Thyroid gland (tissue), 4 donors: ENCODE data around the gene VASH1. TPM values are rescaled to one million over a fixed set of nuclear protein-coding genes. Genes with fewer than 3 reads are reported as not detected.
"Not testable (repeated sequence)": the region's sequence is repeated elsewhere in the genome, so short reads cannot be mapped to it uniquely, and the experiment has no call there.

Source experiments
- DNase-seq, 2 donors: peaks; one replicate each; pipeline ENCODE4 v3.0.0-alpha.2; 2019
- H3K27ac ChIP-seq, 3 donors: fragments of 200-600 bp; sonication (generic); 1 replicate in 2 of 3; 2 replicates in 1 of 3; pipeline ENCODE4 v1.5.1; 2016 to 2019; ENCODE audit warnings: mild to moderate bottlenecking in 1 of 3, moderate library complexity in 1 of 3
- H3K27me3 ChIP-seq: fragments of 200-600 bp; sonication (generic); one replicate; pipeline ENCODE4 v1.5.1; 2019
- H3K36me3 ChIP-seq, 2 donors: fragments of 200-600 bp; sonication (generic); one replicate each; pipeline ENCODE4 v1.5.1; 2016 to 2019
- H3K4me1 ChIP-seq, 2 donors: fragments of 200-600 bp; sonication (generic); one replicate each; pipeline ENCODE4 v1.5.1; 2017 to 2019
- H3K4me3 ChIP-seq, 3 donors: fragments of 200-600 bp; sonication (generic); replicated peaks in 1 of 3; 1 replicate in 2 of 3; 2 replicates in 1 of 3; pipeline ENCODE4 v1.5.1; 2016; ENCODE audit warnings: mild to moderate bottlenecking in 1 of 3
- H3K9me3 ChIP-seq: fragments of 200-600 bp; sonication (generic); one replicate; pipeline ENCODE4 v1.5.1; 2017
- POLR2A ChIP-seq, 2 donors: fragments of 450-650 bp; IDR thresholded peaks; one replicate each; pipeline ENCODE4 v1.6.1; 2017; ENCODE audit warnings: antibody characterized with exemption in 2 of 2, mild to moderate bottlenecking in 2 of 2, moderate library complexity in 1 of 2
- WGBS, 2 donors: methylation state at CpG; one replicate each; pipeline ENCODE4 v1.1.5; 2017; 5-methylcytosine and 5-hydroxymethylcytosine counted together
- intact Hi-C: fragments of 100-400 bp; cut with DNase I; formaldehyde crosslinking; loops from one replicate; pipeline ENCODE4 v1.15.1; 2023
- total RNA-seq, 4 donors: library from RNA; depleted of rRNA; stranded (reverse); fragments of >200 nt; gene quantifications; one replicate each; pipeline ENCODE4 v1.2.3, GENCODE V29; 2016
- TF ChIP-seq, protein P1 (sequence below), 6 experiments: fragments of 200-600 bp in 3 of 6; fragments of 450-650 bp in 3 of 6; sonication (generic) in 3 of 6; IDR thresholded peaks; one replicate each; pipeline ENCODE4 v1.5.1; 2016 to 2019; ENCODE audit warnings: antibody characterized with exemption in 6 of 6, mild to moderate bottlenecking in 2 of 6, inconsistent platforms in 1 of 6, moderate library complexity in 1 of 6

VASH1 gene
- total RNA-seq, 4 donors from 2014 or later = 2.3 to 5.0 (median 3.1) TPM

DNA sequence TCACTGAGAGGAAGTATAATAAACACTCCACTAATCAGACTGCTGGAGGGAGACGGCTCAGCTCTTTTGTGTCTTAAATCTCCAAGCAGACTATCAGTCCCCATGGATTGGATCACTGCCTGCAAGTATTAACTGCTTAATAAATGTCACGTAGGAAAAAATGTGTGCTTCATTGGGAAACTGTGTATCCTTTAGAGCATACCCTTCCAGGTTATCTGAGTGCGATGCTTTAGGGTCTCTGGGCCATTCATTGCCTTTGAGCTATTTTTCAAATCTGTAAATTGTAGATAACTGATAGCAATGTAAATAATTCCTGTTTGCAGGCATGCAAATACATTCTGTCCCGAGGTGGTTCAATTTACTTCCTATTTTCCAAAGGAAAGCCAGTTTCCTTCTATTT, 45.0 kb upstream of the VASH1 start:
- no peaks in the 10 kb centered on the region for H3K27me3 ChIP-seq
- H3K9me3 ChIP-seq = no peaks in the 10 kb centered on the region
- no peak overlapping the region for H3K4me3 ChIP-seq
- 71 to 76% methylated on average over 4 of the region's 4 CpGs for WGBS, 2 donors
- peaks cover 0 to 30% of the 10 kb centered on the region in 2 donors for H3K4me1 ChIP-seq
- DNase-seq = no peak
- no peak overlapping the region for H3K27ac ChIP-seq
- intact Hi-C loops = no loop called here
- TF ChIP-seq, protein P1, sequence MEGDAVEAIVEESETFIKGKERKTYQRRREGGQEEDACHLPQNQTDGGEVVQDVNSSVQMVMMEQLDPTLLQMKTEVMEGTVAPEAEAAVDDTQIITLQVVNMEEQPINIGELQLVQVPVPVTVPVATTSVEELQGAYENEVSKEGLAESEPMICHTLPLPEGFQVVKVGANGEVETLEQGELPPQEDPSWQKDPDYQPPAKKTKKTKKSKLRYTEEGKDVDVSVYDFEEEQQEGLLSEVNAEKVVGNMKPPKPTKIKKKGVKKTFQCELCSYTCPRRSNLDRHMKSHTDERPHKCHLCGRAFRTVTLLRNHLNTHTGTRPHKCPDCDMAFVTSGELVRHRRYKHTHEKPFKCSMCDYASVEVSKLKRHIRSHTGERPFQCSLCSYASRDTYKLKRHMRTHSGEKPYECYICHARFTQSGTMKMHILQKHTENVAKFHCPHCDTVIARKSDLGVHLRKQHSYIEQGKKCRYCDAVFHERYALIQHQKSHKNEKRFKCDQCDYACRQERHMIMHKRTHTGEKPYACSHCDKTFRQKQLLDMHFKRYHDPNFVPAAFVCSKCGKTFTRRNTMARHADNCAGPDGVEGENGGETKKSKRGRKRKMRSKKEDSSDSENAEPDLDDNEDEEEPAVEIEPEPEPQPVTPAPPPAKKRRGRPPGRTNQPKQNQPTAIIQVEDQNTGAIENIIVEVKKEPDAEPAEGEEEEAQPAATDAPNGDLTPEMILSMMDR (IDR thresholded peaks at IDR 0.05) = no peak
- TF ChIP-seq POLR2A (IDR thresholded peaks at IDR 0.05) = no peak
- H3K36me3 ChIP-seq = no peaks in the 10 kb centered on the region

DNA sequence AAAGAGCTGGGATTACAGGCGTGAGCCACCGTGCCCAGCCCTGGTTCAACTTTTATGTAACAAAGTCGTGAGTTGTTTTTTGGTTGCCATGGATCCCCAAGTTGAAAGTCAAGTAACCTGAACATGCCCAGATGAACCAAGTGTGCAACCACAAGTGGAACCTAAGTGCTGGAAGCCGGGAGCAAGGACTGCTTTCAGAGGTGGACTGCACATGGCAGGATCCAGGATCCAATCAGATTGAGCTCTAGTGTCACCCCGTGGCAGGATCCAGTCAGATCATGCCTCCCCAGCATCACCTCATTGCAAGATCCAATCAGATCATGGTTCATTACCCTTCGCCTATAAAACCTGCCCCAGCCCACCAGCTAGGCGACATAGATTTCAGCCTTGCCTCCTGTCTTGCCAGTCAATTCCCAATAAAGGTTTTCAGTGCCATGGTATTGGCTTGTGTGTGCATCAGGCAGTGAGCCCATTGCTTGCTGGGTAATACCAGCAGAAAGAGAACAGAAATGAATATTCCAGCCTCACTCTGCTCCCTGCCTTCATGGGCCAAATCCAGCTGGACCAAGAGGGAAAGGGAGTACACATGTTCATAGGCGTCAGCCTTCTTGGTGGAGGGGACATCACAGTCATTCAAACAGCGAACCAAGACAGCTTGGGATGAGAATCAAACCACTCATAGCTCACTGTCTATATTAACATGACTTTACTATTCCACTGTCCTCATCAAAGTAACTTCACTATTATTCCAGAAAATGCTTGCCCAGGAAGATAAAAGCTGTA, 43.6 kb upstream of the VASH1 start:
- peak overlapping the region in 1 of 3 donors; percentile 4 for H3K27ac ChIP-seq
- DNase-seq = peak; percentile 8 to 22

DNA sequence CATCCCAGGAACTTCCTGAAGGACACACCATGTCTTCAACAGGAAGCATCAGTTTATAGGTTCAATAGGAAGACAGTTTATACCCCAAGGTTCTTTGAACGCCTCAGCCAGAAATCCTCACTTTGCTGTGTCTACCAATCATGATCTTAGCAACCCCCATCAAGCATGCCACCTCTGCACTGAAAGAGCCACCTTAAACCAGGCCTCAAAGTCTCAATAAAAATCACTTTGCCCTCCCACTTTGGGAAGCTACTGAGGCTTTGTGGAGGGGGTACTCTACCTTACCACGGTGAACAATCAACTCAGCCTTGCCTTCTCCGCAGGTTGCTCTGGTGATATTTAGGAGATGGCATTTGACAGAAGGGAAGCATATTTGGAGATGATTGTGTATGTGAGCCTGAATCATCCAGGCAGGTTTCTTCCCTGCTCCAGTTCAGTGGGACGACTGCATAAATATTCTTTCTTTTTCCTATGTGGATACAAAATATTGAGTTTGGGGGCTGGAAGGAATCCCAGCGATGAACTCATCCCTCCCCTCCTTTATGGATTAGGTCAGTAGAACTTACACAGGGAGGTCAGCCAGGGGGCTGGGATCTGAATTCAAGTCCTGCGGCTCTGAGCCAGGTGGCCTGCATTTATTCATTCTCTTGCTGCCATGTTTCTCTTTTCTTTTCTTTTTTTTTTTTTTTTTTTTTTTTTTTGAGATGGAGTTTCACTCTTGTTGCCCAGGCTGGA, 42.8 kb upstream of the VASH1 start:
- H3K27me3 ChIP-seq = no peaks in the 10 kb centered on the region
- intact Hi-C loops = no loop called here
- H3K36me3 ChIP-seq = no peaks in the 10 kb centered on the region
- no peaks in the 10 kb centered on the region for H3K9me3 ChIP-seq
- no peak for DNase-seq
- H3K27ac ChIP-seq = peak overlapping the region in 1 of 3 donors; percentile 4
- no peak overlapping the region for H3K4me3 ChIP-seq
- H3K4me1 ChIP-seq = peaks cover 0 to 30% of the 10 kb centered on the region in 2 donors
- 81 to 85% methylated on average over 6 of the region's 6 CpGs for WGBS, 2 donors
- TF ChIP-seq, protein P1 (IDR thresholded peaks at IDR 0.05) = no peak
- TF ChIP-seq POLR2A (IDR thresholded peaks at IDR 0.05) = no peak

More for the DNA sequence above, 43.6 kb upstream of the VASH1 start:
- Histone ChIP-seq H3K36me3 (no peaks in the 10 kb centered on the region), H3K9me3 (no peaks in the 10 kb centered on the region), H3K4me3 (no peak overlapping the region), H3K27me3 (no peaks in the 10 kb centered on the region), H3K4me1 (peaks cover 0 to 30% of the 10 kb centered on the region in 2 donors)
- 57 to 79% methylated on average over 9 of the region's 9 CpGs for WGBS, 2 donors
- intact Hi-C loops = no loop called here
- TF ChIP-seq, protein P1 (IDR thresholded peaks at IDR 0.05) = no peak
- TF ChIP-seq POLR2A (IDR thresholded peaks at IDR 0.05) = no peak

DNA sequence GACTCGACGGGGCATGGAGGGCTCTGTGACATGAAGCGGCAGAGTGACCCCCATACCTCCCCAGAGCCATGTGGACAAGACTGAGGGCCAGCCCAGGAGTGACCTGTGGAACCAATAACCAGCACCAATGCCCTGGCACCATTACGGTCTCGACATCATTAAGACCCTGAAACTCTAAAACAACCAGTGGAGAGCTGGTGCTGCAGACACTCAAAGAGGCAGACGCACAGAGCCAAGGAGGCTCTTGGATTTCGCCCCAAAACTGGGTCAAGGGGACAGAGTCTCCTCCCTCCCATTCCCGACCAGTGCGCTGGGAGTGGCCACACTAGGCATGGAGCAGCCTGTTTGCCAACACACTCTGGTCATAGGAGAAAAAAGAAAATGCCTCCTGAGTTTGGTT, 41.6 kb upstream of the VASH1 start:
- intact Hi-C loops = no loop called here
- H3K4me3 ChIP-seq = no peak overlapping the region
- peaks cover 0 to 30% of the 10 kb centered on the region in 2 donors for H3K4me1 ChIP-seq
- no peaks in the 10 kb centered on the region for H3K27me3 ChIP-seq
- WGBS, 2 donors = 41 to 50% methylated on average over 9 of the region's 9 CpGs
- peak overlapping the region in 2 of 3 donors; percentile 9 to 41 for H3K27ac ChIP-seq
- TF ChIP-seq POLR2A (IDR thresholded peaks at IDR 0.05) = no peak
- TF ChIP-seq, protein P1 (IDR thresholded peaks at IDR 0.05) = no peak
- H3K9me3 ChIP-seq = no peaks in the 10 kb centered on the region
- H3K36me3 ChIP-seq = no peaks in the 10 kb centered on the region
- peak; percentile 76 to 80 for DNase-seq

DNA sequence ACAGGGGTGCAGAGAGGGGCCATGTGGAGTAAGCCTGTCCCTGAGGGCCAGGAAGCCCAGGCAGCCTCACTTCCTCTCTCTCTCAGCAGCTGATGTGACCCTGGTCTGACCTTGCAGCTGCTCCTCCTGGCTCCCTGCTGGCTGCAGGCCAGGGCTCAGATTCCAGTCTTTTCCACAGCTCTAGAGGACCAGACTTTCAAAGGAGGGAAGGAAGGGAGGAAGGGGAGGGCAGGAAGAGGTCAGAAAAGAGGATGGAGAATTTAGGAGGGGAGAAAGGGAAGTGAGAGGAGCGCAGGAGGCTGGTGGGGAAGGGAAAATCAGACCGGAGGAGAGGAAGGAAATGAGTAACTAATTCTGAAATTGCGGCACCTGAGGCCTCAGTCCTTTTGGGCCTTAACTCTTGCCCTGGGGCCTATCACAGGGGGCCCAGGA, 40.9 kb upstream of the VASH1 start:
- TF ChIP-seq POLR2A (IDR thresholded peaks at IDR 0.05) = no peak
- TF ChIP-seq, protein P1 (IDR thresholded peaks at IDR 0.05) = no peak
- intact Hi-C loops = no loop called here
- peak overlapping the region in 2 of 3 donors; percentile 9 to 41 for H3K27ac ChIP-seq
- H3K36me3 ChIP-seq = no peaks in the 10 kb centered on the region
- no peak overlapping the region for H3K4me3 ChIP-seq
- H3K9me3 ChIP-seq = no peaks in the 10 kb centered on the region
- peaks cover 0 to 30% of the 10 kb centered on the region in 2 donors for H3K4me1 ChIP-seq
- peak; percentile 40 to 48 for DNase-seq
- no peaks in the 10 kb centered on the region for H3K27me3 ChIP-seq
- WGBS, 2 donors = 65 to 73% methylated on average over 3 of the region's 3 CpGs

DNA sequence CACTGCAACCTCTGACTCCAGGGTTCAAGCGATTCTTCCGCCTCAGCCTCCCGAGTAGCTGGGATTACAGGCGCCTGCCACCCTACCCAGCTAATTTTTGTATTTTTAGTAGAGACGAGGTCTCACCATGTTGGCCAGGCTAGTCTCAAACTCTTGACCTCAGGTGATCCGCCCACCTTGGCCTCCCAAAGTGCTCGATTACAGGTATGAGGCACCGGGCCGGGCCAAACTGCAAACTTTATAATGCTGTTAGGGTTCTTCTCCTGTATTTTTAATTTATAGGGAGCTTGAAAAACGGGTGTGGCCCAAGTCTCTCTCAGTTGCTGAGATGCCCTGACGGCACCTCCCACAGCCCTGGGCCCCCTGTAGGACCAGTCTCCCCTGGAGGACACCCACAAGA, 39.8 kb upstream of the VASH1 start:
- intact Hi-C loops = not testable (repeated sequence)

More for the DNA sequence above, 39.8 kb upstream of the VASH1 start:
- 90 to 91% methylated on average over 11 of the region's 11 CpGs for WGBS, 2 donors
- not testable (repeated sequence) for H3K4me3 ChIP-seq, H3K27ac ChIP-seq, DNase-seq, H3K36me3 ChIP-seq, H3K9me3 ChIP-seq, H3K27me3 ChIP-seq
- H3K4me1 ChIP-seq = peaks cover 0 to 21% of the 10 kb centered on the region in 2 donors
